GM12878 (cell line): ENCODE measurements around the gene CSF1R.

Experiments used
- DPF2 ChIP-seq: fragments of 450-650 bp; IDR thresholded peaks from 2 replicates; pipeline ENCODE4 v1.6.1; 2017; ENCODE audit warnings: mild to moderate bottlenecking
- POLR2AphosphoS5 ChIP-seq: IDR thresholded peaks from 2 replicates; pipeline ENCODE4 v1.6.1; 2011; ENCODE audit warnings: mild to moderate bottlenecking, low read length, inconsistent platforms
- RAD21 ChIP-seq: IDR thresholded peaks from 2 replicates; pipeline ENCODE4 v1.6.1; 2011; ENCODE audit warnings: mild to moderate bottlenecking, low read depth, low read length, moderate library complexity; ENCODE audit not compliant: insufficient read depth
- TF ChIP-seq, protein P1 (sequence below): IDR thresholded peaks from 2 replicates; pipeline ENCODE4 v1.6.1; 2012; ENCODE audit warnings: low read depth, low read length, improper control_type of control experiment
- TF ChIP-seq, protein P2 (sequence below), 3 experiments: IDR thresholded peaks in 2 of 3; conservative IDR thresholded peaks in 1 of 3; 2 replicates each; pipeline ENCODE4 v1.5.1; 2011; ENCODE audit warnings: low read depth in 3 of 3, low read length in 3 of 3, mild to moderate bottlenecking in 3 of 3, control low read depth in 2 of 3, moderate library complexity in 2 of 3, inconsistent platforms in 1 of 3, mixed read lengths in 1 of 3; ENCODE audit not compliant: control insufficient read depth in 2 of 3, insufficient read depth in 1 of 3; ENCODE audit errors: extremely low read depth in 1 of 3

DNA sequence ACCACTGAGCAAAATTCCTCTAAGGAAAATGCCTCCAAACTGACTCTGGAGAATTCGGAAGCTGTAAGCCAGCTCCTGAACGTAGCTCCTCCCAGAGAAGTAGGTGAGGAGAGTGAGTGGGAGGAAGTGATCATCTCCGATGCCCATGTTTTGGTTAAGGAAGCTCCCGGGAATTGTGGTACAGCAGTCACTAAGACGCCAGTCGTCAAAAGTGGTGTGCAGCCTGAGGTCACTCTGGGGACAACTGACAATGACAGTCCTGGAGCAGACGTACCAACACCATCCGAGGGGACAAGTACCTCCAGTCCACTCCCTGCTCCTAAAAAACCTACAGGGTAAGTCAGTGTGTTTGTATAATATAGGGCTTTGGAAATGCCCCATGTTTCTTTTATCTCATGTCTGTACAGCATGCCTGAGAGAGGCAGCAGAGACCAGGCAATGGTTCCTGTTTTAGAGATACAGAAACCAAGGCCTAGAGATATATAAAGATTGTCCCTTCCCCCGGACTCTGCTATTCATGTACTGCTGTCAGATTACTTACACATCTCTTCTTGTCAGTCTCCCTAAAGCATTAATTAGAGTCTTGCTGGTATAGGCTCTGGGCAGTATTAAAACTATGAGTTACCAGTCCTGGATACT lies 61.9 kb downstream of the CSF1R start:
- TF ChIP-seq RAD21: peak; percentile 52
- no peak for TF ChIP-seq DPF2
- no peak for TF ChIP-seq POLR2AphosphoS5
- TF ChIP-seq, protein P1, sequence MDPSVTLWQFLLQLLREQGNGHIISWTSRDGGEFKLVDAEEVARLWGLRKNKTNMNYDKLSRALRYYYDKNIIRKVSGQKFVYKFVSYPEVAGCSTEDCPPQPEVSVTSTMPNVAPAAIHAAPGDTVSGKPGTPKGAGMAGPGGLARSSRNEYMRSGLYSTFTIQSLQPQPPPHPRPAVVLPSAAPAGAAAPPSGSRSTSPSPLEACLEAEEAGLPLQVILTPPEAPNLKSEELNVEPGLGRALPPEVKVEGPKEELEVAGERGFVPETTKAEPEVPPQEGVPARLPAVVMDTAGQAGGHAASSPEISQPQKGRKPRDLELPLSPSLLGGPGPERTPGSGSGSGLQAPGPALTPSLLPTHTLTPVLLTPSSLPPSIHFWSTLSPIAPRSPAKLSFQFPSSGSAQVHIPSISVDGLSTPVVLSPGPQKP: no peak
- TF ChIP-seq, protein P2, sequence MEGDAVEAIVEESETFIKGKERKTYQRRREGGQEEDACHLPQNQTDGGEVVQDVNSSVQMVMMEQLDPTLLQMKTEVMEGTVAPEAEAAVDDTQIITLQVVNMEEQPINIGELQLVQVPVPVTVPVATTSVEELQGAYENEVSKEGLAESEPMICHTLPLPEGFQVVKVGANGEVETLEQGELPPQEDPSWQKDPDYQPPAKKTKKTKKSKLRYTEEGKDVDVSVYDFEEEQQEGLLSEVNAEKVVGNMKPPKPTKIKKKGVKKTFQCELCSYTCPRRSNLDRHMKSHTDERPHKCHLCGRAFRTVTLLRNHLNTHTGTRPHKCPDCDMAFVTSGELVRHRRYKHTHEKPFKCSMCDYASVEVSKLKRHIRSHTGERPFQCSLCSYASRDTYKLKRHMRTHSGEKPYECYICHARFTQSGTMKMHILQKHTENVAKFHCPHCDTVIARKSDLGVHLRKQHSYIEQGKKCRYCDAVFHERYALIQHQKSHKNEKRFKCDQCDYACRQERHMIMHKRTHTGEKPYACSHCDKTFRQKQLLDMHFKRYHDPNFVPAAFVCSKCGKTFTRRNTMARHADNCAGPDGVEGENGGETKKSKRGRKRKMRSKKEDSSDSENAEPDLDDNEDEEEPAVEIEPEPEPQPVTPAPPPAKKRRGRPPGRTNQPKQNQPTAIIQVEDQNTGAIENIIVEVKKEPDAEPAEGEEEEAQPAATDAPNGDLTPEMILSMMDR (IDR thresholded peaks at IDR 0.05 in 2 of 3, conservative IDR thresholded peaks at IDR 0.05 in 1 of 3; ENCODE audit: control insufficient read depth in 2 of 3, extremely low read depth in 1 of 3, insufficient read depth in 1 of 3, low read depth in 3 of 3, low read length in 3 of 3): peak in 2 of 3 experiments; percentile 4 to 25; a peak in 2 of 6 replicates
